ENCODE results near the gene ZNF473.

ZNF473 gene

GRCh38 chr19:50025794-50026549, at the start of gene ZNF473:
TSS of gene ZNF473 (plus strand) at chr19:50026005. CDS start at chr19:50031083, 5,078 bp downstream.
- in situ Hi-C loops (cut with MboI; ENCODE audit: low pct_unique_long_range_greater_than_20kb, low sequenced_read_pairs), result no loop called here
- no peak for DNase-seq

GRCh38 chr19:49976496-49976895, 49.3 kb upstream of the ZNF473 start:
- no peak for DNase-seq
- in situ Hi-C loops (cut with MboI; ENCODE audit: low pct_unique_long_range_greater_than_20kb, low sequenced_read_pairs), result no loop called here

GRCh38 chr19:49977076-49977475, 48.7 kb upstream of the ZNF473 start:
- in situ Hi-C loops (cut with MboI; ENCODE audit: low pct_unique_long_range_greater_than_20kb, low sequenced_read_pairs), result no loop called here
- DNase-seq, result no peak

- no peak for DNase-seq
- in situ Hi-C loops (cut with MboI; ENCODE audit: low pct_unique_long_range_greater_than_20kb, low sequenced_read_pairs), result no loop called here
Observed at GRCh38 chr19:49977881-49978280, 47.9 kb upstream of the ZNF473 start.

- no peak for DNase-seq
- in situ Hi-C loops (cut with MboI; ENCODE audit: low pct_unique_long_range_greater_than_20kb, low sequenced_read_pairs), result no loop called here
Observed at GRCh38 chr19:49978324-49978723, 47.5 kb upstream of the ZNF473 start.

- in situ Hi-C loops (cut with MboI; ENCODE audit: low pct_unique_long_range_greater_than_20kb, low sequenced_read_pairs), result no loop called here
- DNase-seq, result no peak
Observed at GRCh38 chr19:49981603-49982593, 43.9 kb upstream of the ZNF473 start.

GRCh38 chr19:49983645-49984229, 42.1 kb upstream of the ZNF473 start:
- in situ Hi-C loops (cut with MboI; ENCODE audit: low pct_unique_long_range_greater_than_20kb, low sequenced_read_pairs), result no loop called here
- peak; percentile 78 for DNase-seq

GRCh38 chr19:49984491-49984890, 41.3 kb upstream of the ZNF473 start:
- in situ Hi-C loops (cut with MboI; ENCODE audit: low pct_unique_long_range_greater_than_20kb, low sequenced_read_pairs), result no loop called here
- no peak for DNase-seq

- DNase-seq, result no peak
- in situ Hi-C loops (cut with MboI; ENCODE audit: low pct_unique_long_range_greater_than_20kb, low sequenced_read_pairs), result no loop called here
Observed at GRCh38 chr19:49985871-49986270, 39.9 kb upstream of the ZNF473 start.

GRCh38 chr19:49986354-49986753, 39.5 kb upstream of the ZNF473 start:
- in situ Hi-C loops (cut with MboI; ENCODE audit: low pct_unique_long_range_greater_than_20kb, low sequenced_read_pairs), result no loop called here
- DNase-seq, result no peak

GRCh38 chr19:49987159-49987698, 38.6 kb upstream of the ZNF473 start:
- peak; percentile 99 for DNase-seq
- in situ Hi-C loops (cut with MboI; ENCODE audit: low pct_unique_long_range_greater_than_20kb, low sequenced_read_pairs), result no loop called here

- in situ Hi-C loops (cut with MboI; ENCODE audit: low pct_unique_long_range_greater_than_20kb, low sequenced_read_pairs), result no loop called here
- no peak for DNase-seq
Observed at GRCh38 chr19:49988007-49988406, 37.8 kb upstream of the ZNF473 start.

GRCh38 chr19:49988433-49988832, 37.4 kb upstream of the ZNF473 start:
- in situ Hi-C loops (cut with MboI; ENCODE audit: low pct_unique_long_range_greater_than_20kb, low sequenced_read_pairs), result no loop called here
- no peak for DNase-seq

GRCh38 chr19:49997709-49998108, 28.1 kb upstream of the ZNF473 start:
- DNase-seq, result peak; percentile 60
- in situ Hi-C loops (cut with MboI; ENCODE audit: low pct_unique_long_range_greater_than_20kb, low sequenced_read_pairs), result no loop called here

- in situ Hi-C loops (cut with MboI; ENCODE audit: low pct_unique_long_range_greater_than_20kb, low sequenced_read_pairs), result no loop called here
- no peak for DNase-seq
Observed at GRCh38 chr19:49999371-50000010, 26.3 kb upstream of the ZNF473 start.

GRCh38 chr19:50000038-50000840, 25.6 kb upstream of the ZNF473 start:
- in situ Hi-C loops (cut with MboI; ENCODE audit: low pct_unique_long_range_greater_than_20kb, low sequenced_read_pairs), result no loop called here
- DNase-seq, result no peak

- in situ Hi-C loops (cut with MboI; ENCODE audit: low pct_unique_long_range_greater_than_20kb, low sequenced_read_pairs), result no loop called here
Observed at GRCh38 chr19:50000841-50001557, 24.8 kb upstream of the ZNF473 start.

GRCh38 chr19:50001775-50002174, 24.0 kb upstream of the ZNF473 start:
- no peak for DNase-seq
- in situ Hi-C loops (cut with MboI; ENCODE audit: low pct_unique_long_range_greater_than_20kb, low sequenced_read_pairs), result no loop called here

More at GRCh38 chr19:50000841-50001557, 24.8 kb upstream of the ZNF473 start:
- DNase-seq, result peak; percentile 26
